ENCODE results near the gene GLIPR1.
"Not testable (repeated sequence)": the region's sequence is repeated elsewhere in the genome, so short reads cannot be mapped to it uniquely, and the experiment has no call there.

Gene GLIPR1

GRCh38 chr12:75522124-75522523, 41.6 kb downstream of the GLIPR1 start:
- not testable (repeated sequence) for DNase-seq

- no peak for DNase-seq
Observed at GRCh38 chr12:75525263-75525662, 44.7 kb downstream of the GLIPR1 start.

- DNase-seq = peak in 1 of 14 donors; percentile 36
Observed at GRCh38 chr12:75526655-75527511, 46.3 kb downstream of the GLIPR1 start.

- no peak for DNase-seq
Observed at GRCh38 chr12:75528272-75528671, 47.7 kb downstream of the GLIPR1 start.

GRCh38 chr12:75528692-75529091, 48.1 kb downstream of the GLIPR1 start:
- no peak for DNase-seq

GRCh38 chr12:75529316-75529715, 48.8 kb downstream of the GLIPR1 start:
- DNase-seq = no peak

GRCh38 chr12:75529826-75530225, 49.3 kb downstream of the GLIPR1 start:
- DNase-seq = no peak

- no peak for DNase-seq
Observed at GRCh38 chr12:75533239-75533638, 52.7 kb downstream of the GLIPR1 start.

- no peak for DNase-seq
Observed at GRCh38 chr12:75539889-75540288, 59.3 kb downstream of the GLIPR1 start.

GRCh38 chr12:75542942-75543341, 62.4 kb downstream of the GLIPR1 start:
- DNase-seq = no peak

GRCh38 chr12:75543529-75543928, 63.0 kb downstream of the GLIPR1 start:
- no peak for DNase-seq

GRCh38 chr12:75545636-75546035, 65.1 kb downstream of the GLIPR1 start:
- no peak for DNase-seq

- no peak for DNase-seq
Observed at GRCh38 chr12:75548879-75549278, 68.3 kb downstream of the GLIPR1 start.

GRCh38 chr12:75549989-75550388, 69.4 kb downstream of the GLIPR1 start:
- no peak for DNase-seq

- no peak for DNase-seq
Observed at GRCh38 chr12:75550401-75551240, 70.1 kb downstream of the GLIPR1 start.

- DNase-seq = no peak
Observed at GRCh38 chr12:75551477-75551876, 70.9 kb downstream of the GLIPR1 start.

GRCh38 chr12:75553398-75553797, 72.8 kb downstream of the GLIPR1 start:
- DNase-seq = no peak

All from C1 segment of cervical spinal cord (tissue), 14 donors.